Glomerular endothelial cell (primary cell): ENCODE data around the gene ZNF536. TPM values are rescaled to one million over a fixed set of nuclear protein-coding genes. Genes with fewer than 3 reads are reported as not detected.

Experiments used
- DNase-seq: peaks from one replicate; pipeline ENCODE4 v3.0.0-alpha.2; 2011; ENCODE audit warnings: low read depth, low spot score; ENCODE audit errors: extremely low read depth
- total RNA-seq: library from RNA; depleted of rRNA; stranded (reverse); fragments of >200 nt; gene quantifications from 2 replicates; pipeline ENCODE4 v1.2.3, GENCODE V29; 2015

ZNF536 gene
- total RNA-seq, 1 donor from 2014 or later = not detected

- no peak for DNase-seq
These were observed 147.5 kb downstream of the ZNF536 start for GRCh38 chr19:30519607-30520205.

GRCh38 chr19:30520735-30521479 lies 148.7 kb downstream of the ZNF536 start:
- DNase-seq = no peak

- DNase-seq = no peak
These were observed 149.8 kb downstream of the ZNF536 start for GRCh38 chr19:30521937-30522336.

GRCh38 chr19:30522341-30522740 lies 150.2 kb downstream of the ZNF536 start:
- DNase-seq = no peak

- no peak for DNase-seq
These were observed 151.6 kb downstream of the ZNF536 start for GRCh38 chr19:30523791-30524190.

GRCh38 chr19:30525383-30525782 lies 153.2 kb downstream of the ZNF536 start:
- no peak for DNase-seq

GRCh38 chr19:30528919-30529318 lies 156.7 kb downstream of the ZNF536 start:
- DNase-seq = no peak

- no peak for DNase-seq
These were observed 157.7 kb downstream of the ZNF536 start for GRCh38 chr19:30529876-30530275.

GRCh38 chr19:30530751-30531150 lies 158.6 kb downstream of the ZNF536 start:
- DNase-seq = no peak

- DNase-seq = no peak
These were observed 162.8 kb downstream of the ZNF536 start for GRCh38 chr19:30535011-30535410.

- DNase-seq = no peak
These were observed 164.8 kb downstream of the ZNF536 start for GRCh38 chr19:30536975-30537374.

- no peak for DNase-seq
These were observed 167.1 kb downstream of the ZNF536 start for GRCh38 chr19:30539315-30539714.

- no peak for DNase-seq
These were observed 167.8 kb downstream of the ZNF536 start for GRCh38 chr19:30539981-30540380.

- DNase-seq = no peak
These were observed 168.6 kb downstream of the ZNF536 start for GRCh38 chr19:30540761-30541160.

- no peak for DNase-seq
These were observed 169.4 kb downstream of the ZNF536 start for GRCh38 chr19:30541575-30541974.

- DNase-seq = no peak
These were observed 171.2 kb downstream of the ZNF536 start for GRCh38 chr19:30543243-30543945.

GRCh38 chr19:30545752-30546151 lies 173.6 kb downstream of the ZNF536 start:
- no peak for DNase-seq

- no peak for DNase-seq
These were observed 174.1 kb downstream of the ZNF536 start for GRCh38 chr19:30546332-30546731.

GRCh38 chr19:30547246-30547645 lies 175.1 kb downstream of the ZNF536 start:
- no peak for DNase-seq

GRCh38 chr19:30549151-30549550 lies 177.0 kb downstream of the ZNF536 start:
- DNase-seq = no peak

- no peak for DNase-seq
These were observed 179.1 kb downstream of the ZNF536 start for GRCh38 chr19:30551271-30551670.

- no peak for DNase-seq
These were observed 180.4 kb downstream of the ZNF536 start for GRCh38 chr19:30552593-30552992.
